Activated naive CD4-positive, alpha-beta T cell treated with anti-CD3 and anti-CD28 coated beads, Interleukin-2, amount 50 U/mL, for 72 hours (primary cell): ENCODE measurements around the gene ZNF326. TPM values are rescaled to one million over a fixed set of nuclear protein-coding genes. Genes with fewer than 3 reads are reported as not detected.
A peak's percentile ranks its signal among the peaks of the same experiment; 100 is the strongest.
"Not testable (repeated sequence)": the region's sequence is repeated elsewhere in the genome, so short reads cannot be mapped to it uniquely, and the experiment has no call there.

Source experiments
- ATAC-seq, 2 donors: fragments of 150-1000 bp; cut with Tn5 transposase; 2 replicates each; pipeline ENCODE4 v1.10.0; 2021; ENCODE audit warnings: mild to moderate bottlenecking in 2 of 2, moderate library complexity in 2 of 2
- DNase-seq, 2 donors: peaks; one replicate each; pipeline ENCODE4 v3.0.0; 2021 to 2022; ENCODE audit warnings: low spot score in 2 of 2
- H3K27ac Mint-ChIP-seq, 2 donors: one replicate each; pipeline ENCODE4 v1.8.0; 2022; ENCODE audit warnings: mild to moderate bottlenecking in 2 of 2, mixed read lengths in 2 of 2
- H3K36me3 Mint-ChIP-seq, 2 donors: one replicate each; pipeline ENCODE4 v1.8.0; 2022; ENCODE audit warnings: mixed read lengths in 2 of 2
- H3K9me3 Mint-ChIP-seq, 2 donors: one replicate each; pipeline ENCODE4 v1.8.0; 2022; ENCODE audit warnings: mixed read lengths in 2 of 2
- total RNA-seq, 2 donors: library from RNA; stranded (reverse); gene quantifications; one replicate each; pipeline ENCODE4 v1.2.3, GENCODE V29; 2022

ZNF326 gene
- total RNA-seq, 2 donors from 2014 or later: 20.6 to 32.2 TPM

DNA sequence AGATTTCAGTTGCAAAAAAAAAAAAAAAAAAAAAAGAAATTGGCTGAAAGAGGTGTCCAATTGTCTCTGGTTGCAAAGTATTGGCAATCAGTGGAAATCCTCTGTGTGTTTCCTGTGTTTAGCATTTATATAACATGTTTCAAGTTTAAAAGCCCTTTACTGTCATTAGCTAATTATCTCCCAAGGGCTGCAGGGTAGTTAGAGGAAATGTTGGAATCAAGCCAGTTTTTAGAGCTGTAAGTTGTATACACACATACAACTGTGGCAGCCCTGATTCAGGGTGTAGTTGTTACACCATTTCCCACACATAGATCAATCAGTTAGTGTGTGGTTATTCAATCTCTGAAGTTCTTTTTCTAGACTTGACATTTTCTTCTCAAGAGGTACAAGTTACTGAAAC, 8.9 kb upstream of the ZNF326 start:
- no peaks in the 10 kb centered on the region for H3K36me3 Mint-ChIP-seq
- H3K27ac Mint-ChIP-seq: no peak overlapping the region
- H3K9me3 Mint-ChIP-seq: no peaks in the 10 kb centered on the region
- no peak for DNase-seq
- ATAC-seq: no peak

DNA sequence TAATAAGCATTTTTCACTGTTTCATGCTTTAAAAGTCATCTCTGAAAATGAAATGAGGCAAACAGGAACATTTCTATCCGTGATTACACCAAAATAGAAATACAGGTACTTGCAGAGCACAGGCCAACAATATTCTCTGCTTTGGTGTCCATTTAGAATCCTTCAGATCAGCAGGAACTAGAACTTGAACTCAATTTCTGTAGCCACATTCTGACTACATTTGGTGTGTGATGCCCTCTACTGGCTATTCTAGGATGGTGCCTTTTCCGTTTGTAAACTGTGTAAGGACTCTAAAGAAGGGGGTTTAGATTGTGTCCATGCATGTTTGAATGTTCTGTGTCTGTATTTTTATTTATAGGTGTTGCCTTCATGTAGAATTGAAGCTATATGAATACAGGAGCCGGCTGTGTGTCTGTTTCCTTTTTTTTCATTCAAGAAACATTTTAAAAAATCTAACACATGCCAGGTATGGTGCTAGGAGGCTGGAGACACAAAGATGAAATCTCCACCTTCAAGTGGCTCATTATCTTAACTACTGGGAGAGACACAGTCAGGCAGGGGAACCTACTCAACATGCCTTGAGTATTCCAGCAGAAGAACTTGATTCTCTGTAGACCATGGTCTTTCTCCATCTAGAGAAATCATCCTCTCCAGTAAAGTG, 7.6 kb upstream of the ZNF326 start:
- H3K36me3 Mint-ChIP-seq: no peaks in the 10 kb centered on the region
- ATAC-seq: peak; percentile 76 to 78
- no peaks in the 10 kb centered on the region for H3K9me3 Mint-ChIP-seq
- peak in 1 of 2 donors; percentile 45 for DNase-seq
- no peak overlapping the region for H3K27ac Mint-ChIP-seq

DNA sequence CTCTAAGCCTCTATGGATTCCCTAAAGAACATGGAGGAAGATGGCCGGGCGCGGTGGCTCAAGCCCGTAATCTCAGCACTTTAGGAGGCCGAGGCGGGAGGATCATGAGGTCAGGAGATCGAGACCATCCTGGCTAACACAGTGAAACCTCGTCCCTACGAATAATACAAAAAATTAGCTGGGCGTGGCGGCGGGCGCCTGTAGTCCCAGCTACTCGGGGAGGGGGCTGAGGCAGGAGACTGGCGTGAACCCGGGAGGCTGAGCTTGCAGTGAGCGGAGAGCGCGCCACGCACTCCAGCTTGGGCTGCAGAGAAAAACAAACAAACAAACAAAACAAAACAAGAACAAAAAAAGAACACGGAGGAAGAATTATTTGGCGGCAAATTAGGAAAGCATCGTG, 5.8 kb upstream of the ZNF326 start:
- DNase-seq: no peak
- H3K9me3 Mint-ChIP-seq: no peaks in the 10 kb centered on the region

DNA sequence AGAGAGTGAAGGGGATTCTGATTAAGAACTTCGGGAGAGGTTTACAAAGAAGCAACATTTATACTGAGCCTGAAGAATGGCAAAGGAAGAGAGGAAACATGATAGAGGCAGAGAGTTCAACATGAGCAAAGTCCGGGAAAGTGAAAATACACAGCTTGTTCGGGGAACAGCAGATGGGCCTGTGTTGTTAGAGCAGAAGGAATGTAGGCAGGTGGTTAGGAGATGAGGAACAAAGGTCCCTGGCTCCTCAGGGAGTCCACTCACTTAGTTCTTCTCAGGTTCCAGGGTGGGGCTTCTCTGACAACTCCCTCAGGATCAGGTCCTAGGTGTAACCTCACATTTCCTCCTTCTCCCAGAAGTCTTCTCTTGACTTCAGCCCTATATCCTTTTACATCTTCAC, 5.1 kb upstream of the ZNF326 start:
- H3K36me3 Mint-ChIP-seq: no peaks in the 10 kb centered on the region
- H3K9me3 Mint-ChIP-seq: no peaks in the 10 kb centered on the region
- DNase-seq: no peak
- no peak overlapping the region for H3K27ac Mint-ChIP-seq
- ATAC-seq: no peak

More for the DNA sequence above, 5.8 kb upstream of the ZNF326 start:
- Mint-ChIP-seq H3K27ac (no peak overlapping the region), H3K36me3 (no peaks in the 10 kb centered on the region)
- ATAC-seq: no peak

DNA sequence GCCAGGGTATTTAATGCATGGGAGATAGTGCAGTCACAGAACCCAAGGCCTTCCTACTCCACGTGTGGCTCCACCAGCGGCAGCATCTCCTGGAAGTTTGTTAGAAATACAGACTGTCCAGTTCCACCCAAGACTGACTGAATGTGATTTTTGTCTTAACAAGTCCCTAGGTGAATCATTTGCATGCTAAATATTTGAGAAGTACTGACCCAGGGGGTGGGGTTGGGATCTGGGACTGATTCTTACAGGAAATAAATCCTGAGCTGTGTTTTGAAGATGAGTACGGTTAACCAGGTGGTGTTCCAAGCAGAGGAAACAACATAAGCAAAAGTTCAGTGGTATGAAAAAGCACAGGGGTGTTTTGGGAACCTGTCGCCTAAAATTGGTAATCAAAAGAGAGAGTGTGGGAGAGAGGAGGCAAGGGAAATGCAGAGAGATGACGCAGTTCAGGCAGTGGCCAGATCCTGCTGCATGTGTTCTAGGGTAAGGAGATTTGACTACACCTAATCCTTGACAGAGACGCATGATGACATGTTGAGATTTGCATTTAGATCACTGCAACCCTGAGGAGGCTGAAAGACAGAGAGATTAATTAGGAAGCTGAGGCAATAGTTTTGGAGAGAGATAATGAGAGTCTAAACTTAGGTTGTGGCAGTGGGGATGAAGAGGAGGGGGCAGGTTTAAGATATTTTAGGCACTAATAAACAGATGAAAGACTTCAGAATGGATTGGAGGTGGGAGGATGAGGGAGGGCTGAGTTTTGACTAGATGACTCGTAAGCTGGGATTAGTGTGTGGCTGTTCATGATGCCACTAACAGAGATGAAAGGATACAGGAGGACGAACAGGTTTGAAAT, 3.7 kb upstream of the ZNF326 start:
- H3K27ac Mint-ChIP-seq: no peak overlapping the region
- DNase-seq (no peak), ATAC-seq (no peak)
- peaks cover 0 to 6% of the 10 kb centered on the region in 2 donors for H3K36me3 Mint-ChIP-seq
- no peaks in the 10 kb centered on the region for H3K9me3 Mint-ChIP-seq

DNA sequence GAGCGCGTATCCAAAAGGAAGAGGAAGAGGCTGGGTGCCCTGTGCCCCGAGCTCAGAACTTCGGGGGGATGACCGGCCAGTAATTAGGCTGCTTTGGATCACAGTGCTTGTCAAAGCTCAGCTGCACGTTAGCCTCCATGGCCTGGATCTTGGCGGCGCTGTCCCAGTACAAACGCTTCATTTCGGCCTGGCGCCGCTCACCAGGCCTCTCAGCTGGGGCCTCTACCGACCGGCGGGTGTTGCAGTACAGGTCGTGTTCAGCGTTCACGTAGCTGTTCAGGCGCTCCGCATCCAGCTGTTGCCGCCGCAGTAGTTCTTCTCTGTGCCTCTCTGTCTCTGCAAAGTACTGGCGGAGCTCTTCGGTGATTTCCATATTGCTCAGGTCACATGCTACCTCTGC, 1.4 kb upstream of the ZNF326 start:
- no peaks in the 10 kb centered on the region for H3K9me3 Mint-ChIP-seq
- DNase-seq (no peak), ATAC-seq (no peak)
- H3K36me3 Mint-ChIP-seq: peaks cover 6 to 8% of the 10 kb centered on the region in 2 donors
- H3K27ac Mint-ChIP-seq: peak overlapping the region in 1 of 2 donors; percentile 93

DNA sequence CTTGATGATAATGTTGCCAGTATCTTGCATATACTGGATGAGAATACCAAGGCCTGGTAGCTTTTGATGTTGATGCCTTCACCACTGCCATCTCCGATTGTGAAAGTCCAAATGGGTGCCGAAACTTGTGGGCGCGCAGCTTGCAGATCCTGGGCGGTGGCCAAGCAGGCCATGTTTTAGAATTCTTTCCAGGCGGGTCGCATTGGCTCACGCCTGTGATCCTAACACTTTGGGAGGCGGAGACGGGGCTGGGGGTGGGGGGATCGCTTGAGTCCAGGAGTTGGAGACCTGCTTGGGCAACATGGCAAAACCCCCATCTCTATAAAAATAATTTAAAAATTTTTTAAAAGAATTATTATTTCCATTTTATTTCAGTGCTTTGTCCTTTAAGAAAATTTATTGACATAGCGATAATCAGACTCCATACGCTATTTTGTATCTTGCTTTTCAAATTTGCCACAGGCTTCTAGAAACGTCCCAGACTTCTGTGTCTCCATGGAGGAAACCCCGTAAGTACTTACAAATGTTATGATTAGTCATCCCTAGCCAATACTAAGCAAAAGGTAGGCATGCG, 592 bp upstream of the ZNF326 start:
- Mint-ChIP-seq H3K9me3 (no peaks in the 10 kb centered on the region), H3K27ac (peak overlapping the region; percentile 93), H3K36me3 (peaks cover 6 to 14% of the 10 kb centered on the region in 2 donors)
- ATAC-seq (no peak), DNase-seq (no peak)

DNA sequence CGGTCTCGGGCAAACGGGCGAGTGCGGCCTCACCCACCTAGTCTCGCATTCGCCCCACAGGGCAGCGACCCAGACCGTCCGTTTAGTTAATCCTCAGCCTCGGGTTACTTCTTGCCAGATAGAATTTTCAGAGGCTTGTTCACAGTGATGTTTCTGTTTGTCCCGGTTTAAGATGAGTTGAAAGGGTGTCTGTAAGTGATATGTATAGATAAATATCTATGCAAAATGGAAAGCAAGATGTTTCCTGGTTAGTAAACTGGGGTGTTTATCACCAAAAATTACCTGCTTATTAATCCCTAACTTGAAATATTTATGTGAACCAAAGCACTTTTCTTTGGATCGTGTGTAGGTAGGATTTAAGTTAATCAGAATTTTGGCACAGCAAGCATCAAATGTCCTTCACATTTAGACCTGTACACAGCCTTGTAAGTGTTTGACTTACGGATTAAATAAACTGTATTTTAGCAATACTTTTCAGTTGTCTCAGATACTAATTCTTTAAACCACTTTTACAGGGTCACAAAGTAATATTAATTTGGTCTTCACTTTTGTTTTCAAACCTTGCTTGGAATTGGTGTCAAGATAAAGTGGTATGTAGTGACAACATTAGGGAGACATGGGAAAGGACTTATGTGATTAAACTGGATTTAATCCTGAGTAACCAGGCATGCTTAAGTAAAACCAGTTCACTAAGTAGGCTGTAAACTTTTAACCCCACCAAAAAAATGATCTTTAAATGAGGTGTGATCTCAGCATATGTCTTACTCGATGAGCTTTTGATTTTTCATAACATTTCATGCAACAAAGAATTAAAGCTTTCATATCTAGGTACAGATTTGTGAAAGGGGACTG, 914 bp downstream of the ZNF326 start:
- no peaks in the 10 kb centered on the region for H3K9me3 Mint-ChIP-seq
- H3K27ac Mint-ChIP-seq: peak overlapping the region; percentile 93 to 98
- ATAC-seq (no peak), DNase-seq (no peak)
- H3K36me3 Mint-ChIP-seq: peaks cover 6 to 16% of the 10 kb centered on the region in 2 donors

DNA sequence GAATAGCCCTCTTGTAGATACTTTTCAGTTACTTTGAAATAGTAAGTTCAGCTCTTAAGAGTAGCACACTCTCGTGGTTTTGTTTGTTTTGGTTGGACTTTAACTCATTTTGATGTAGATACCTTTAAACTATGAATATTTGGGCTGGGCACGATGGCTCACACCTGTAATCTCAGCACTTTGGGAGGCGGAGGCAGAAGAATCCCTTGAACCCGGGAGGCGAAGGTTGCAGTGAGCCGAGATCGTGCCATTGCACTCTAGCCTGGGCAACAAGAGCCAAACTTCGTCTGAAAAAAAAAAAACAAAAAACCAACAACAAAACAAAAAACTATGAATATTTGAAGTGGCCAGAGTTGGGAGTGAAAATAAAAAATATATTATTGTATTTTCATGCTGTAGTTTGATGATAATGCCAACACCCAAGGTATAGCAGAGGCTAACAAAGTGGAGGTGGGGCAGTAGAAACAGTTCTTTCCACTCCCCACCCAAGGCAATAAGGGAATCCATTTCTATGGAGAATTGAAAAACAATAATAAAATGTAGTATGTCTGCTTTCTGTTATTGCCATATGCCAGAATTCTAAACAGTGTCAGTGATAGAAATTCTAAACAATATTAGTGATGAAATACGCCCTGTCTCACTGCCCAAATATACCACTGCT, 1.7 kb downstream of the ZNF326 start:
- peaks cover 6 to 16% of the 10 kb centered on the region in 2 donors for H3K36me3 Mint-ChIP-seq
- DNase-seq (no peak), ATAC-seq (no peak)
- peak overlapping the region in 1 of 2 donors; percentile 93 for H3K27ac Mint-ChIP-seq
- no peaks in the 10 kb centered on the region for H3K9me3 Mint-ChIP-seq

DNA sequence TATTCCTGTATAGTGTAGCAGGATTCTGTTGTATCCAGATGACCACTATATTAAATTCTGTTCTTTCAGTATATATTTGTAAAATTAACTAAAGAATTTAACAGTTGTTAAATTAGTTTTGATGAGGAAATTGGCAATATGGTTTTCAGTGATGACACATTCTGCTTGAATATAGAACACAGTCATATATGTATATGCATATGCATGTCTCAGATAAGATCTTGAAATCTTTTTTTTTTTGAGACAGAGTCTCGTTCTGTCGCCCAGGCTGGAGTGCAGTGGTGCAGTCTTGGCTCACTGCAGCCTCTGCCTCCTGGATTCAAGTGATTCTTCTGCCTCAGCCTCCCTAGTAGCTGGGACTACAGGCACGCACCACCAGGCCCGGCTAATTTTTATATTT, 2.2 kb downstream of the ZNF326 start:
- H3K9me3 Mint-ChIP-seq, DNase-seq, ATAC-seq: not testable (repeated sequence)
- Mint-ChIP-seq H3K27ac (peak overlapping the region in 1 of 2 donors; percentile 72), H3K36me3 (peaks cover 6 to 16% of the 10 kb centered on the region in 2 donors)

DNA sequence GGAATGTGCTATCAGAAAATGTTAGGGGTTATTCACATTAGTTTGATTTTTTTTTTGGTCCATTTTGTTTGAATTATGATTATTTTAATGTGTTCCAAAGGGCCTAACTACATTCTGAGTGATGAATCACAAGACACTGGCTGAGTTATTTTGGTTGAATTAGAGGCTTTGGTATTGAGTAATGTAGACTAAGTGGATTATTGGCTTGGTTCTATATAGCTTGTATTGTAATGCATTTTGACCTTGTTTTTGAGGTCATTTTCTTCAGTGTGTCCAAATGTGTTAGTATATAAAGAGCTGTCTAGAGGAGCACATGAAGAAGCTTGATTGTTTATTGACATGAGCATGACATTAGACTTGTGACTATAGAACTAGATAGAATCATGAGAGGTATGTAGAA, 3.4 kb downstream of the ZNF326 start:
- DNase-seq: no peak
- no peaks in the 10 kb centered on the region for H3K9me3 Mint-ChIP-seq
- ATAC-seq: no peak
- H3K27ac Mint-ChIP-seq: no peak overlapping the region
- peaks cover 6 to 16% of the 10 kb centered on the region in 2 donors for H3K36me3 Mint-ChIP-seq

DNA sequence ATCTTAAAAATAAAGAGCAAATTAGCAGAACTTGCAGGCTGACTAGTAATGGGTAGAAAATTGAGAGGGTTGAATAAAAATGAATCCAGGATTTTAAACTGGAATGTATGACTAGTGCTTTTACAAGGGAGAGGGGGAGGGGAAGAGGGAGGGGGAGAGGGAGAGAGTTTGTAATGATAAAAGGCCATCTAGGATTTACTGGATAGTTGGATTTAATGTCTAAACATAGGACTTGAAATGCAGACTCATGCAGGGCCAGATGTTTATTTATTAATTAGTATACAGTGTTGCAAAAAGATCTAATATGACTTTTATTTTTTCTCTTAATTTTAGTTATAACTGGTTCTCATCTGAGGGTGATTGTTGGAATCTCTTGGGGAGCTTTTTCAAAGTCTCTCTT, 4.3 kb downstream of the ZNF326 start:
- no peak for DNase-seq
- H3K36me3 Mint-ChIP-seq: peaks cover 6 to 16% of the 10 kb centered on the region in 2 donors
- no peak overlapping the region for H3K27ac Mint-ChIP-seq
- no peak for ATAC-seq
- no peaks in the 10 kb centered on the region for H3K9me3 Mint-ChIP-seq

DNA sequence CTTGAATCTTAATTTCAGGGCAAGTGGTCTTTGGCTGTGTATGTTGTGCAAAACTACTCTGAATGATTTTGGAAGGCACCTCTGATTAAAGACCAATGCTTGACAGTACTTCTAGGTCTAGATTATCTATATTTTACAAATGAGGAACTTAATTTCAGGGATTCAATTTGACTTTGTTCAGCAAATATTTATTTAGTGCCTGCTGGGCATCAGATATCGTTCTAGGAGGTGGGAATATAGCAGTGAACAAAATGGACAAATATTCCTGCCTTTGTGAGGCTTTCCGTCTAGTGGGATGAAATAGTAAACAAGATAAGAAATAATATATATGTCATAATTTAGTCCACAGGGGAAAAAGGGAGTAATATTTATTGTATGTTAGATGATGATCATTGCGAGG, 4.7 kb downstream of the ZNF326 start:
- ATAC-seq (no peak), DNase-seq (no peak)
- Mint-ChIP-seq H3K9me3 (no peaks in the 10 kb centered on the region), H3K36me3 (peaks cover 6 to 16% of the 10 kb centered on the region in 2 donors), H3K27ac (no peak overlapping the region)

DNA sequence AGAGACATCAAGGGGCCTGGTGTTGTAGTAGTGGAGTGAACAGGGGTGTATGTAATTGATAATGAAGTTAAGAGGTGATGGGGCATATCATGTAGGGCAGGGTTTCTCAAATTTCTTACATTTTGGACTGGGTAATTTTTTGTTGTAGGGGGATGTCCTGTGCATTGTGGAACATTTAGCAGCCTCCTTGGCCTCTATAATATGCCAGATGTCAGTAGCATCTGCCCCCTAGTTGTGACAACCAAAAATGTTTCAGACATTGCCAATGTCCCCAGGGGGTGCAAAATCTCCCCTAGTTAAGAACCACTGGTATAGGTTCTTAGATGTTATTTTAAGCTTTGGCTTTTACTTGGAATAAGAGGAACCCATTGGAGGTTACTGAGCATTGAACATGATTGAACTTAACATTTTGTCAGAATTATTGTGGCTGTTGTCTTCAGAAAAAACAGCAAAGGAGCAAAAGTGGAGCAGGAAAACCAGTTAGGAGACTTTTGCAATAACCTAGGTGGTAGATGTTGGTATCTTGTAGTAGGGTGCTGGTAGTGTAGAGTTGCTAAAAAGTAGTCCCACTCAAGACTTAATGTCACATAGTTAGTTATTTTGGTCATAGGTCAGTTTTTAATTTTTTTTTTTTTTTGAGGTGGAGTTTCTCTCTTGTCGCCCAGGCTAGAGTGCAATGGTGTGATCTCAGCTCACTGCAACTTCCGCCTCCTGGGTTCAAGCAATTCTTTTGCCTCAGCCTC, 6.2 kb downstream of the ZNF326 start:
- Mint-ChIP-seq H3K27ac (no peak overlapping the region), H3K9me3 (no peaks in the 10 kb centered on the region), H3K36me3 (peaks cover 0 to 16% of the 10 kb centered on the region in 2 donors)
- no peak for DNase-seq
- peak in 1 of 2 donors; percentile 34 for ATAC-seq

DNA sequence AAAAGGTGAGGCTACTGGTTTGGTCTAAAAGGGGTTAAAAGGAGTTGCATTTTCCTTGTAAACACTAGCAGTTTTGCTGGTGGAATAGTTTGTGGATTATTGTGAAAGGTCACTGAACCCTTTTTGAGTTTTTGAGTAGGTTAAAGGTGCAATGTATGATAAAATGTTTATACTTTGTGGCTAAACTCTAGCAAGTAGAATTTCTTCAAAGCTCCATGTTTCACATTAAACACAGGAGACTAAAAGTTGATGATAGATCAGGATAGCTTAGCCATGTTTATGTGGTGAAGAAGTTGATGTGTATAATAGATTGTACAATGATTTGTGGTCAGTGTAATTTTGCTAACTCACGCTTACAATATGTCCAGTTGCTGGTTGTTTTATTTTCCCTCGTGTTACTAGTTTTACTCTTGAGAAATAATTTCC, 13.1 kb downstream of the ZNF326 start:
- ATAC-seq (no peak), DNase-seq (no peak)
- Mint-ChIP-seq H3K27ac (no peak overlapping the region), H3K36me3 (peaks cover 4 to 8% of the 10 kb centered on the region in 2 donors), H3K9me3 (no peaks in the 10 kb centered on the region)
